ENCODE measurements around the gene CLK1.
A peak's percentile ranks its signal among the peaks of the same experiment; 100 is the strongest.
"Not testable (repeated sequence)": the region's sequence is repeated elsewhere in the genome, so short reads cannot be mapped to it uniquely, and the experiment has no call there.

Gene CLK1

GRCh38 chr2:200850512-200851256 lies 13.8 kb downstream of the CLK1 start:
- no peak for DNase-seq

DNA sequence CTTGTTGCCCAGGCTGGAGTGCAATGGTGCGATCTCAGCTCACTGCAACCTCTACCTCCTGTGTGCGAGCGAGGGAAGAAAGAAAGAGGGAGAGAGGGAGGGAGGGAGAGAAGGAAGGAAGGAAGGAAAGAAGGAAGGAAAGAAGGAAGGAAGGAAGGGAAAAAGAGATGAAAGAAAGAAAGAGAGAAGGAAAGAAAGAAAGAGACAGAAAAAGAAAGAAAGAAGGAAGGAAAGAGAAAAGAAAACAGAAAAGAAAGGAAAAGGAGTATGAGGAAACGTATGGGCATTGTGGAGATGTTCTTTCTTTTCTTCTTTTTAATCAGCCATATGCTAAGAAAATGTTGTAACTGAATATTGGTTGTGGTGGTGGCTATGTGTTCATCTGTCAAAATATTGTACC lies 16.5 kb downstream of the CLK1 start:
- no peak for DNase-seq

- no peak for DNase-seq
Observed at GRCh38 chr2:200847269-200847668, 17.2 kb downstream of the CLK1 start.

- DNase-seq: no peak
Observed at GRCh38 chr2:200845669-200846325, 18.7 kb downstream of the CLK1 start.

DNA sequence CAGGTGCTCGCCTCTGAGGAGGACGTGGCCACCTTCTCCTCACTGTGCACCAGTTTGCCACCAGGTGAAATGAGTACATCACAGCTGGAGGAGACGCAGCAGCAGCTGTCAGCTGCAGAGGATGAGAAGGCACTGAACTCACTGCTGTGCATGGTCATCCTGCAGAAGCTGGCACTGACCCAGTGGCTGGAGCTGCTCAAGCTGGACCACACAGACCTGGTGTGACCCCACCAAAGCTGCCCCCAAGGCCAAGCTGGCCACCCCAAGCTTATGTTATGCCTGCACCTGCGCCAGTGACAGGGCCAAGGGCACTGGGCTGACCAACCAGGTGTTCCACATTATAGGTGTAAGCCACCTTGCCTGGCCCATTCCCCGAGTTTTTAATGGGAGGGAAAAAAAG lies 19.3 kb downstream of the CLK1 start:
- DNase-seq: no peak

GRCh38 chr2:200843993-200844948 lies 20.2 kb downstream of the CLK1 start:
- no peak for DNase-seq

GRCh38 chr2:200839513-200839912 lies 24.9 kb downstream of the CLK1 start:
- no peak for DNase-seq

DNA sequence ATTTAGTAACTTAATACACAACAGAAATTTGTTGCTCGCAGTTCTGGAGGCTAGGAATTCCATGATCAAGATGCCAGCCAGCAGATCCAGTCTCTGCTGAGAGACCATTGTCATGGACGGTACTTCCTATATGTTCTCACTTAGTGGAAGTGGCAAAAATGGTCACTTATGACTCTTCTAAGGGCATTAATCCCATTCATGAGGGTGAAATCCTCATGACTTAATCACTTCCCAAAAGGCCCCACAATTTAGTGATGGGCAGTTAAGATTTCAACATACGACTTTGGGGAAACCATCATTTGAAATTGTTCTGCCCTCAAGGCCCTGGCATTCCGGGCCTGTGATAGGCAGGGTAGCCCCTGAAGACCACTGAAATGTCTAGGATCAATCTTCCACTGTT lies 29.8 kb downstream of the CLK1 start:
- DNase-seq: no peak

DNA sequence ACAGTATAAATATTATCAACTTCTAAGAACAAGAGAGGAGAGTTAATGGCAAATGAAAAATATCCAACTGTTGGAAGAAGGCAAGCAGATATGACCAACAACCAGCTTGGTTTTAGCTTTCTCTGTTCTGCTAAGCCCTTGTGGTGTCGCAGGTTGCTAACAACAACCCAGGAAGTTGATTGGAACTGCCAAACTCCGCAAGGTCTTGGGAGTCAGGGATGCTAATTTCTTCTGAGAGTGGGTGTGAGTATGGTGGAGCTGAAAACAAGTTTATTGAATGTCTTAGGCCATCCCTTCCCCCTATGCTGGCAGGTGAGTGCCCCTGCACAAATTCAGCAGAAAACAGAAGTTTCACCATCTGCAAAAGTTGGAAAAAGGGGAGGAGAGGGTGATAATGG lies 35.2 kb downstream of the CLK1 start:
- no peak for DNase-seq

- DNase-seq: no peak
Observed at GRCh38 chr2:200828572-200829257, 35.7 kb downstream of the CLK1 start.

DNA sequence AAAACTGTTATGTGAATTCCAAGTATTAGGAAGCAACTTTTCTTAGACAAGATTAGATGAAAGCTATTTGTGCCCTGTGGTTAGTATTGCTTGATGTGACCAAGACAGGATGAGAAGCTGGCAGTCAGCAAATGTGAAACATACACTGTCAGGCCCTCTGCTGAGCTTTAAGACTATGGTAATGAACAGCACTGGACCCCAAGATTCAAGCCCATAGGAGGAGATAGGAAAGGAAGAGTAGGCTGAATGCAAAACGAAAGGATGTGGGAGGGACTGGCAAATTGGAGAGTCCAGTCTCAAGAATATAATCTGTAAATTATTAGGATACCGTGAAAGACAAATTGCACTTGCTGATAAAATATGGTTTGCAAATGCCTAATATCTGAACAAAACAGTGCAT lies 36.4 kb downstream of the CLK1 start:
- DNase-seq: no peak

- no peak for DNase-seq
Observed at GRCh38 chr2:200821686-200822245, 42.7 kb downstream of the CLK1 start.

DNA sequence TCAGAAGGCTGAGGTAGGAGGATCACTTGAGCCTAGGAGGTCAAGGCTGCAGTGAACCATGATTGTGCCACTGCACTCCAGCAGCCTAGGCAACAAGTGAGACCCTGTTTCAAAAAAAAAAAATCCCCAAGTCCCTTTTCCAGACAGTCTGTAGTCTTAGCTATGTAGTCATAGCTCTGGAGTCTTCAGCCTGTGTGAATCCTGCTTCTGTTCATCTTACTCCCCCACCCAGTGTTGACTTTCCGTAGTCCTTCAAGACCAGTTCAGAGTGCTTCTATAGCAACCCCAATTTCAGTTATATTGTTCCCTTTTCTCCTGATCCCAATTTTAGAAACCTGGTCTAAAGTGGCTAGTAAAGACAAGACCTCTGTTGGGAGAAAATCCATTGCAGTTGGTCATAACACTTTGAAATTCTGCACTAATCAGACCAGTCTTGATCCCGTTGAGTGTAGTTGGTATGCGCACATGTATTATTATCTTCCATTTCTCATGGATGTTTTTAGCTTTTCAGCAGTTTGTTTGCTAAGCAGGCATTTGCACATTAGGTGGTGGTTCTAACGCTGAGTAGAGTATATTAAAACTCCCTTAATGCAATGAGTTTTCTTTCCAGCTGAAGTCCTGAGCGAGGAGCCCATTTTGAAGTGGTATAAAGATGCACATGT lies 43.8 kb downstream of the CLK1 start:
- no peak for DNase-seq

DNA sequence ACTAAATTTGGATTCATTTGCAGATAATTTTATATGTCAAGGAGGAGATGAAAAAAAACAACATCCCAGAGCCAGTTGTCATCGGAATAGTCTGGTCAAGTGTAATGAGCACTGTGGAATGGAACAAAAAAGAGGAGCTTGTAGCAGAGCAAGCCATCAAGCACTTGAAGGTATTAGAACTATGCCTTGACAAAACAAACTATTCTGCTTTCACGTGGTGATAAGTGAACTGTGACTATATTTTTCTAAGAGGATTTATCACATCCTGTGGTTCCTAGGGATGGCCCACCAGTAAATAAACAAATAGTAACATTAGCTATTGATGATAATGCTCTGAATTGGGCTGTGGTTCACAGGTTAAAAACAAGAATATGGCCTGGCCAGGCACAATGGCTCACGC lies 45.7 kb downstream of the CLK1 start:
- DNase-seq: not testable (repeated sequence)

- DNase-seq: no peak
Observed at GRCh38 chr2:200814917-200815316, 49.5 kb downstream of the CLK1 start.

DNA sequence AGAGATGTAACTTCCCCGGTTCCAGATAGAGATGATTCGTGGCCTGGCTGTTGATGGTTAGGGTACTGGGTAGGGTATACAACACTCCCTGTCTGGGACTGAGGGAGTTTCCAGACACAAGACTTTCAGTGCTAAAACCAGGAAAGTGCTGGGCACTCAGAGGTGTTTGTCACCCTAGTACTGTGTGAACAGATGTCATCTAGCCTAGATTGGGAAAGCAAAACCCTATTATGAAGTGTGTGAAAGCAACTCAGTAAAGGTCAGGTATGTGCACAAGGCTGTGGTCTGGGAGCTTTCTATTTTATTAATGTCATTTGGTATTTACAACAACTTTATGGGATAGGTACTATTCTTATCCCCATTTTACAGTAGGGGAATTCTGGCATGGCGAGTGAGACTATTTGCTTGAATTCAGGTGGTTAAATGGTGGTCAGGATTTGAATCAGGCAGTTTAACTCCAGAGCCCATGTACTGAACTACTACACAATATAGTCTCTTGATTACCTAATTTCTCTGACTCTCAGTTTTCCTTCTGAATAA lies 50.1 kb downstream of the CLK1 start:
- no peak for DNase-seq

- DNase-seq: no peak
Observed at GRCh38 chr2:200812122-200813022, 52.1 kb downstream of the CLK1 start.

GRCh38 chr2:200811333-200812121 lies 52.9 kb downstream of the CLK1 start, which contains the start of gene BZW1:
BZW1 (plus strand) TSS chr2:200811910; CDS start chr2:200813218, 1,308 bp downstream.
- peak; percentile 82 for DNase-seq

- DNase-seq: no peak
Observed at GRCh38 chr2:200810998-200811332, 53.5 kb downstream of the CLK1 start.
